Fibroblast of skin of scalp (primary cell): ENCODE measurements around the gene UBA1. TPM values are rescaled to one million over a fixed set of nuclear protein-coding genes. Genes with fewer than 3 reads are reported as not detected.
A peak's percentile ranks its signal among the peaks of the same experiment; 100 is the strongest.

Experiments used
- DNase-seq: peaks from one replicate; pipeline ENCODE4 v3.0.0-alpha.2; 2013
- polyA plus RNA-seq, 2 experiments: library from polyadenylated mRNA; unstranded; fragments of 120-200 nt; gene quantifications; one replicate each; pipeline ENCODE4 v1.2.1, GENCODE V29; 2013; ENCODE audit not compliant: insufficient read length in 2 of 2

The UBA1 gene
- polyA plus RNA-seq (2013, experiment 1 of 2; ENCODE audit: insufficient read length): 213 TPM
- polyA plus RNA-seq (2013, experiment 2 of 2; ENCODE audit: insufficient read length): 206 TPM

- DNase-seq: peak; percentile 93
Observed at GRCh38 chrX:47193475-47194193, at the start of gene UBA1. TSS of gene UBA1 (plus strand) at chrX:47193829. CDS start at chrX:47198803, 4,974 bp downstream.

- DNase-seq: peak; percentile 34
Observed at GRCh38 chrX:47143894-47144625, 49.6 kb upstream of the UBA1 start.

- DNase-seq: peak; percentile 96
Observed at GRCh38 chrX:47144626-47145394, 48.8 kb upstream of the UBA1 start, which contains the start of the genes NDUFB11 and RBM10. TSS of gene NDUFB11 (minus strand) at chrX:47144702. CDS start at chrX:47144679, 23 bp downstream. TSS of gene RBM10 (plus strand) at chrX:47145221. CDS start at chrX:47147482, 2,261 bp downstream.

- no peak for DNase-seq
Observed at GRCh38 chrX:47145395-47146120, 48.1 kb upstream of the UBA1 start.

GRCh38 chrX:47146121-47146935 lies 47.3 kb upstream of the UBA1 start:
- DNase-seq: no peak

- no peak for DNase-seq
Observed at GRCh38 chrX:47146936-47147859, 46.4 kb upstream of the UBA1 start.

- DNase-seq: no peak
Observed at GRCh38 chrX:47148946-47149345, 44.7 kb upstream of the UBA1 start.

GRCh38 chrX:47151435-47151834 lies 42.2 kb upstream of the UBA1 start:
- DNase-seq: no peak

GRCh38 chrX:47156611-47157520 lies 36.8 kb upstream of the UBA1 start:
- no peak for DNase-seq

- no peak for DNase-seq
Observed at GRCh38 chrX:47158131-47158530, 35.5 kb upstream of the UBA1 start.

- DNase-seq: no peak
Observed at GRCh38 chrX:47158781-47159180, 34.8 kb upstream of the UBA1 start.

GRCh38 chrX:47160781-47161180 lies 32.8 kb upstream of the UBA1 start:
- DNase-seq: no peak

- DNase-seq: no peak
Observed at GRCh38 chrX:47162927-47163583, 30.6 kb upstream of the UBA1 start.

- no peak for DNase-seq
Observed at GRCh38 chrX:47164420-47164819, 29.2 kb upstream of the UBA1 start.

GRCh38 chrX:47166126-47166525 lies 27.5 kb upstream of the UBA1 start:
- DNase-seq: no peak

- DNase-seq: no peak
Observed at GRCh38 chrX:47168495-47169073, 25.0 kb upstream of the UBA1 start.

- DNase-seq: no peak
Observed at GRCh38 chrX:47169273-47169672, 24.4 kb upstream of the UBA1 start.
